GM23338 (cell line): ENCODE measurements around the gene SPDYA. TPM values are rescaled to one million over a fixed set of nuclear protein-coding genes. Genes with fewer than 3 reads are reported as not detected.

ENCODE experiments used
- CREB1 ChIP-seq: fragments of 250-450 bp; sonication (Bioruptor Pico); IDR thresholded peaks from 2 replicates; pipeline ENCODE4 v1.5.0; 2020; ENCODE audit warnings: low read depth, mild to moderate bottlenecking, moderate library complexity
- JUNB ChIP-seq: IDR thresholded peaks from one replicate; pipeline ENCODE4 v1.6.1; 2016; ENCODE audit warnings: antibody characterized with exemption; ENCODE audit not compliant: unreplicated experiment
- POLR2AphosphoS5 ChIP-seq: IDR thresholded peaks from 2 replicates; pipeline ENCODE4 v1.6.1; 2016; ENCODE audit warnings: antibody characterized with exemption, low read depth
- STAT1 ChIP-seq: IDR thresholded peaks from one replicate; pipeline ENCODE4 v1.6.1; 2016; ENCODE audit warnings: antibody characterized with exemption; ENCODE audit not compliant: unreplicated experiment
- ZNF114 ChIP-seq: fragments of 250-450 bp; sonication (Bioruptor Pico); IDR thresholded peaks from 2 replicates; pipeline ENCODE4 v1.5.0; 2020; ENCODE audit warnings: mild to moderate bottlenecking, moderate library complexity
- polyA plus RNA-seq: library from polyadenylated mRNA; unstranded; fragments of >200 nt; fragmentation: Nextera tagmentation; extraction: Ambion mirVana; gene quantifications from 2 replicates; pipeline ENCODE4 v1.2.1, GENCODE V29; 2016
- total RNA-seq: library from RNA; depleted of rRNA; stranded (reverse); fragments of >200 nt; shearing (Covaris generic); gene quantifications from 2 replicates; pipeline ENCODE4 v1.2.3, GENCODE V29; 2014
- TF ChIP-seq, protein P1 (sequence below): fragments of 250-450 bp; sonication (Bioruptor Pico); IDR thresholded peaks from 2 replicates; pipeline ENCODE4 v1.5.0; 2020; ENCODE audit warnings: mild to moderate bottlenecking, moderate library complexity
- TF ChIP-seq, protein P2 (sequence below): IDR thresholded peaks from 2 replicates; pipeline ENCODE4 v1.6.1; 2016; ENCODE audit warnings: antibody characterized with exemption
- TF ChIP-seq, protein P3 (sequence below), 2 experiments: fragments of 200-600 bp in 1 of 2; sonication (generic) in 1 of 2; conservative IDR thresholded peaks; 2 replicates each; pipeline versions ENCODE4 v1.5.1 to v1.6.1; 2016 to 2017; ENCODE audit warnings: antibody characterized with exemption in 2 of 2, low read depth in 2 of 2, mild to moderate bottlenecking in 2 of 2, moderate library complexity in 1 of 2

Gene SPDYA
- total and polyA plus RNA-seq, 2 experiments from 2014 or later = 0.42 to 4.0 TPM

DNA sequence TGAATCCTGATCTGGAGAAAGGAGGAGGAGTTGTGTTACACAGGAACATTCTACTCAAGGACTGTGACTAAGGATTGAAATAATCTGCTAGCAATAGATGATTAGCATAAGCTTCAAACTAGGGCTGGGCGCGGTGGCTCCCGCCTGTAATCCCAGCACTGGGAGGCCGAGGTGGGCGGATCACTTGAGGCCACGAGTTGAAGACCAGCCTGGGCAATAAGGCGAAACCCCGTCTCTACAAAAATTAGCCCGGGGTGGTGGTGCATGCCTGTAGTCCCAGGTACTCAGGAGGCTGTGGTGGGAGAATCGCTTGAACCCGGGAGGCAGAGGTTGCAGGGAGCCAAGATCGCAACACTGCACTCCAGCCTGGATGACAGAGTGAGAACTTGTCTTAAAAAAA, 58.0 kb downstream of the SPDYA start (continued):
- TF ChIP-seq, protein P1, sequence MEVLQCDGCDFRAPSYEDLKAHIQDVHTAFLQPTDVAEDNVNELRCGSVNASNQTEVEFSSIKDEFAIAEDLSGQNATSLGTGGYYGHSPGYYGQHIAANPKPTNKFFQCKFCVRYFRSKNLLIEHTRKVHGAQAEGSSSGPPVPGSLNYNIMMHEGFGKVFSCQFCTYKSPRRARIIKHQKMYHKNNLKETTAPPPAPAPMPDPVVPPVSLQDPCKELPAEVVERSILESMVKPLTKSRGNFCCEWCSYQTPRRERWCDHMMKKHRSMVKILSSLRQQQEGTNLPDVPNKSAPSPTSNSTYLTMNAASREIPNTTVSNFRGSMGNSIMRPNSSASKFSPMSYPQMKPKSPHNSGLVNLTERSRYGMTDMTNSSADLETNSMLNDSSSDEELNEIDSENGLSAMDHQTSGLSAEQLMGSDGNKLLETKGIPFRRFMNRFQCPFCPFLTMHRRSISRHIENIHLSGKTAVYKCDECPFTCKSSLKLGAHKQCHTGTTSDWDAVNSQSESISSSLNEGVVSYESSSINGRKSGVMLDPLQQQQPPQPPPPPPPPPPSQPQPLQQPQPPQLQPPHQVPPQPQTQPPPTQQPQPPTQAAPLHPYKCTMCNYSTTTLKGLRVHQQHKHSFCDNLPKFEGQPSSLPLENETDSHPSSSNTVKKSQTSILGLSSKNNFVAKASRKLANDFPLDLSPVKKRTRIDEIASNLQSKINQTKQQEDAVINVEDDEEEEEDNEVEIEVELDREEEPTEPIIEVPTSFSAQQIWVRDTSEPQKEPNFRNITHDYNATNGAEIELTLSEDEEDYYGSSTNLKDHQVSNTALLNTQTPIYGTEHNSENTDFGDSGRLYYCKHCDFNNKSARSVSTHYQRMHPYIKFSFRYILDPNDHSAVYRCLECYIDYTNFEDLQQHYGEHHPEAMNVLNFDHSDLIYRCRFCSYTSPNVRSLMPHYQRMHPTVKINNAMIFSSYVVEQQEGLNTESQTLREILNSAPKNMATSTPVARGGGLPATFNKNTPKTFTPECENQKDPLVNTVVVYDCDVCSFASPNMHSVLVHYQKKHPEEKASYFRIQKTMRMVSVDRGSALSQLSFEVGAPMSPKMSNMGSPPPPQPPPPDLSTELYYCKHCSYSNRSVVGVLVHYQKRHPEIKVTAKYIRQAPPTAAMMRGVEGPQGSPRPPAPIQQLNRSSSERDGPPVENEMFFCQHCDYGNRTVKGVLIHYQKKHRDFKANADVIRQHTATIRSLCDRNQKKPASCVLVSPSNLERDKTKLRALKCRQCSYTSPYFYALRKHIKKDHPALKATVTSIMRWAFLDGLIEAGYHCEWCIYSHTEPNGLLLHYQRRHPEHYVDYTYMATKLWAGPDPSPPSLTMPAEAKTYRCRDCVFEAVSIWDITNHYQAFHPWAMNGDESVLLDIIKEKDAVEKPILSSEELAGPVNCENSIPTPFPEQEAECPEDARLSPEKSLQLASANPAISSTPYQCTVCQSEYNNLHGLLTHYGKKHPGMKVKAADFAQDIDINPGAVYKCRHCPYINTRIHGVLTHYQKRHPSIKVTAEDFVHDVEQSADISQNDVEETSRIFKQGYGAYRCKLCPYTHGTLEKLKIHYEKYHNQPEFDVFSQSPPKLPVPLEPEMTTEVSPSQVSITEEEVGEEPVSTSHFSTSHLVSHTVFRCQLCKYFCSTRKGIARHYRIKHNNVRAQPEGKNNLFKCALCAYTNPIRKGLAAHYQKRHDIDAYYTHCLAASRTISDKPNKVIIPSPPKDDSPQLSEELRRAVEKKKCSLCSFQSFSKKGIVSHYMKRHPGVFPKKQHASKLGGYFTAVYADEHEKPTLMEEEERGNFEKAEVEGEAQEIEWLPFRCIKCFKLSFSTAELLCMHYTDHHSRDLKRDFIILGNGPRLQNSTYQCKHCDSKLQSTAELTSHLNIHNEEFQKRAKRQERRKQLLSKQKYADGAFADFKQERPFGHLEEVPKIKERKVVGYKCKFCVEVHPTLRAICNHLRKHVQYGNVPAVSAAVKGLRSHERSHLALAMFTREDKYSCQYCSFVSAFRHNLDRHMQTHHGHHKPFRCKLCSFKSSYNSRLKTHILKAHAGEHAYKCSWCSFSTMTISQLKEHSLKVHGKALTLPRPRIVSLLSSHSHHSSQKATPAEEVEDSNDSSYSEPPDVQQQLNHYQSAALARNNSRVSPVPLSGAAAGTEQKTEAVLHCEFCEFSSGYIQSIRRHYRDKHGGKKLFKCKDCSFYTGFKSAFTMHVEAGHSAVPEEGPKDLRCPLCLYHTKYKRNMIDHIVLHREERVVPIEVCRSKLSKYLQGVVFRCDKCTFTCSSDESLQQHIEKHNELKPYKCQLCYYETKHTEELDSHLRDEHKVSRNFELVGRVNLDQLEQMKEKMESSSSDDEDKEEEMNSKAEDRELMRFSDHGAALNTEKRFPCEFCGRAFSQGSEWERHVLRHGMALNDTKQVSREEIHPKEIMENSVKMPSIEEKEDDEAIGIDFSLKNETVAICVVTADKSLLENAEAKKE (CRISPR knock-in tag) = no peak
- no peak for TF ChIP-seq STAT1
- no peak for TF ChIP-seq ZNF114 (CRISPR knock-in tag)
- no peak for TF ChIP-seq JUNB
- TF ChIP-seq, protein P2, sequence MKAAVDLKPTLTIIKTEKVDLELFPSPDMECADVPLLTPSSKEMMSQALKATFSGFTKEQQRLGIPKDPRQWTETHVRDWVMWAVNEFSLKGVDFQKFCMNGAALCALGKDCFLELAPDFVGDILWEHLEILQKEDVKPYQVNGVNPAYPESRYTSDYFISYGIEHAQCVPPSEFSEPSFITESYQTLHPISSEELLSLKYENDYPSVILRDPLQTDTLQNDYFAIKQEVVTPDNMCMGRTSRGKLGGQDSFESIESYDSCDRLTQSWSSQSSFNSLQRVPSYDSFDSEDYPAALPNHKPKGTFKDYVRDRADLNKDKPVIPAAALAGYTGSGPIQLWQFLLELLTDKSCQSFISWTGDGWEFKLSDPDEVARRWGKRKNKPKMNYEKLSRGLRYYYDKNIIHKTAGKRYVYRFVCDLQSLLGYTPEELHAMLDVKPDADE = no peak
- no peak for TF ChIP-seq POLR2AphosphoS5
- TF ChIP-seq, protein P3, sequence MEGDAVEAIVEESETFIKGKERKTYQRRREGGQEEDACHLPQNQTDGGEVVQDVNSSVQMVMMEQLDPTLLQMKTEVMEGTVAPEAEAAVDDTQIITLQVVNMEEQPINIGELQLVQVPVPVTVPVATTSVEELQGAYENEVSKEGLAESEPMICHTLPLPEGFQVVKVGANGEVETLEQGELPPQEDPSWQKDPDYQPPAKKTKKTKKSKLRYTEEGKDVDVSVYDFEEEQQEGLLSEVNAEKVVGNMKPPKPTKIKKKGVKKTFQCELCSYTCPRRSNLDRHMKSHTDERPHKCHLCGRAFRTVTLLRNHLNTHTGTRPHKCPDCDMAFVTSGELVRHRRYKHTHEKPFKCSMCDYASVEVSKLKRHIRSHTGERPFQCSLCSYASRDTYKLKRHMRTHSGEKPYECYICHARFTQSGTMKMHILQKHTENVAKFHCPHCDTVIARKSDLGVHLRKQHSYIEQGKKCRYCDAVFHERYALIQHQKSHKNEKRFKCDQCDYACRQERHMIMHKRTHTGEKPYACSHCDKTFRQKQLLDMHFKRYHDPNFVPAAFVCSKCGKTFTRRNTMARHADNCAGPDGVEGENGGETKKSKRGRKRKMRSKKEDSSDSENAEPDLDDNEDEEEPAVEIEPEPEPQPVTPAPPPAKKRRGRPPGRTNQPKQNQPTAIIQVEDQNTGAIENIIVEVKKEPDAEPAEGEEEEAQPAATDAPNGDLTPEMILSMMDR (conservative IDR thresholded peaks at IDR 0.05; ENCODE audit: low read depth in 2 of 2) = no peak
- TF ChIP-seq CREB1 = no peak
